ENCODE data around the gene INPPL1. TPM values are rescaled to one million over a fixed set of nuclear protein-coding genes. Genes with fewer than 3 reads are reported as not detected.

Gene INPPL1
- total and polyA plus RNA-seq, 10 of the 15 experiments (the other 5 are each of a cell fraction or from before 2014, with no cell fraction given) = 0.47 to 116 (median 43.4) TPM

- ATAC-seq = no peak
- H3K36me3 ChIP-seq (ENCODE audit: control insufficient read depth in 2 of 2, insufficient read depth in 2 of 2, low read length in 1 of 2) = no peaks in the 10 kb centered on the region
- no peaks in the 10 kb centered on the region for H3K27me3 ChIP-seq (replicated peaks in 1 of 2; ENCODE audit: control insufficient read depth in 2 of 2, insufficient read depth in 2 of 2, low read length in 1 of 2)
- BruUV-seq (replicated peaks) = no TSS peak
- H3K4me3 ChIP-seq = no peak overlapping the region
- no peaks in the 10 kb centered on the region; the same call in 2 of the 3 replicates for H3K9me3 ChIP-seq (replicated peaks; ENCODE audit: control insufficient read depth, insufficient read depth, low read length)
- ChIA-PET SMC1A (ENCODE audit: uncharacterized antibody, unreplicated experiment) (interaction anchor here (1.2 to 1.5 kb wide), 2 partner anchors 11 to 153 kb away, joined by 4 to 5 read pairs; no protein-coding TSS in a partner anchor), POLR2A (interaction anchor here (0.6 to 1.1 kb wide), 2 partner anchors 66 to 121 kb away, joined by 3 to 4 read pairs; no protein-coding TSS in a partner anchor), CTCF (interaction anchor here (1.9 to 4.0 kb wide), 2 partner anchors 150 to 166 kb away, joined by 6 to 22 read pairs; no protein-coding TSS in a partner anchor), RAD21 (ENCODE audit: unreplicated experiment) (interaction anchor here (0.7 kb wide), 1 partner anchor 24 kb away, joined by 3 read pairs; no protein-coding TSS in a partner anchor)
- intact Hi-C loops (cut with micrococcal nuclease; ENCODE audit: unreplicated experiment) (no loop called here), in situ Hi-C loops (cut with MboI) (no loop called here)
- H4K20me1 ChIP-seq (ENCODE audit: control insufficient read depth, insufficient read depth) = no peaks in the 10 kb centered on the region
- FAIRE-seq = no peak
- DNase-seq (ENCODE audit: low read depth, low spot score) = no peak
- H3K4me2 ChIP-seq (ENCODE audit: control insufficient read depth, insufficient read depth) = no peak overlapping the region
- no peaks in the 10 kb centered on the region for H3K79me2 ChIP-seq (ENCODE audit: control insufficient read depth, insufficient read depth, low read length)
- H2AFZ ChIP-seq (ENCODE audit: control insufficient read depth, low read depth, low read length) = no peak overlapping the region
- H3K4me1 ChIP-seq (ENCODE audit: control insufficient read depth, insufficient read depth, low read length) = peaks cover 2% of the 10 kb centered on the region; the same call in 1 of the 2 replicates
- H3K27ac ChIP-seq (ENCODE audit: control insufficient read depth, insufficient read depth) = no peak overlapping the region
- H3K9ac ChIP-seq (ENCODE audit: control insufficient read depth, insufficient read depth, low read length) = no peak overlapping the region
- TF ChIP-seq ZNF274 (IDR thresholded peaks at IDR 0.05; ENCODE audit: insufficient read depth, insufficient read length) = no peak
- no peak for TF ChIP-seq EZH2 (IDR thresholded peaks at IDR 0.05; ENCODE audit: borderline replicate concordance, control insufficient read depth, low read depth, low read length)
- no peak for TF ChIP-seq NFYA (IDR thresholded peaks at IDR 0.05; ENCODE audit: borderline replicate concordance, low read depth, low read length)
- TF ChIP-seq RFX5 (IDR thresholded peaks at IDR 0.05; ENCODE audit: low read depth, low read length) = no peak
- no peak for TF ChIP-seq CHD4 (IDR thresholded peaks at IDR 0.05)
- no peak for TF ChIP-seq ZNF592 (IDR thresholded peaks at IDR 0.05)
- TF ChIP-seq POU2F2 (IDR thresholded peaks at IDR 0.05; ENCODE audit: borderline replicate concordance, low read depth, low read length) = no peak
- TF ChIP-seq MYC (IDR thresholded peaks at IDR 0.05; ENCODE audit: insufficient read depth, insufficient read length, insufficient replicate concordance, low read length, severe bottlenecking) = no peak
- no peak for TF ChIP-seq NKRF (conservative IDR thresholded peaks at IDR 0.05)
- TF ChIP-seq E2F4 (IDR thresholded peaks at IDR 0.05; ENCODE audit: low read depth, low read length) = no peak
- no peak for TF ChIP-seq HDAC6 (IDR thresholded peaks at IDR 0.05; ENCODE audit: unreplicated experiment)
- TF ChIP-seq PRDM15 (CRISPR knock-in tag; IDR thresholded peaks at IDR 0.05) = no peak
Measured at GRCh38 chr11:72265951-72266350, 41.4 kb downstream of the INPPL1 start.
